Upper lobe of left lung (tissue), 6 donors: ENCODE data around the gene ANKRD44. TPM values are rescaled to one million over a fixed set of nuclear protein-coding genes. Genes with fewer than 3 reads are reported as not detected.

Experiments used
- ATAC-seq, 2 donors: fragments of 200-7000 bp; cut with Tn5 transposase; one replicate each; pipeline ENCODE4 v1.9.1; 2022; ENCODE audit warnings: mild to moderate bottlenecking in 2 of 2, moderate library complexity in 2 of 2; ENCODE audit not compliant: low FRiP score in 2 of 2
- DNase-seq, 2 donors: peaks; one replicate each; pipeline ENCODE4 v3.0.0-alpha.2; 2019 to 2020
- H3K27ac ChIP-seq, 4 donors: fragments of 200-600 bp; sonication (generic); one replicate each; pipeline ENCODE4 v1.5.1; 2016 to 2019
- H3K27me3 ChIP-seq, 4 donors: fragments of 200-600 bp; sonication (generic); one replicate each; pipeline ENCODE4 v1.5.1; 2017 to 2019
- H3K36me3 ChIP-seq, 4 donors: fragments of 200-600 bp; sonication (generic); one replicate each; pipeline ENCODE4 v1.5.1; 2016 to 2019
- H3K4me1 ChIP-seq, 4 donors: fragments of 200-600 bp; sonication (generic); one replicate each; pipeline ENCODE4 v1.5.1; 2018 to 2019
- H3K4me3 ChIP-seq, 4 donors: fragments of 200-600 bp; sonication (generic); one replicate each; pipeline ENCODE4 v1.5.1; 2017 to 2019; ENCODE audit warnings: mild to moderate bottlenecking in 2 of 4, moderate library complexity in 1 of 4
- H3K9me3 ChIP-seq, 4 donors: fragments of 200-600 bp; sonication (generic); one replicate each; pipeline ENCODE4 v1.5.1; 2018 to 2019
- EP300 ChIP-seq, 4 donors: sonication (generic); formaldehyde crosslinking; IDR thresholded peaks; one replicate each; pipeline ENCODE4 v1.5.1; 2017; ENCODE audit warnings: antibody characterized with exemption in 4 of 4, control low read depth in 2 of 4
- POLR2A ChIP-seq, 4 donors: fragments of 450-650 bp; IDR thresholded peaks; one replicate each; pipeline ENCODE4 v1.5.1; 2016 to 2017; ENCODE audit warnings: antibody characterized with exemption in 4 of 4, mild to moderate bottlenecking in 2 of 4
- POLR2AphosphoS5 ChIP-seq, 2 donors: sonication (generic); formaldehyde crosslinking; IDR thresholded peaks; one replicate each; pipeline ENCODE4 v1.5.1; 2017; ENCODE audit warnings: antibody characterized with exemption in 2 of 2
- WGBS, 2 donors: methylation state at CpG; one replicate each; pipeline ENCODE4 v1.1.5; 2017 to 2018; 5-methylcytosine and 5-hydroxymethylcytosine counted together
- total RNA-seq, 6 donors: library from RNA; depleted of rRNA in 4 of 6; stranded (reverse); fragments of >200 nt in 4 of 6; gene quantifications; one replicate each; pipeline versions ENCODE4 v1.1.0 to v1.2.1, GENCODE V29; 2016 to 2021
- TF ChIP-seq, protein P1 (sequence below), 6 experiments: fragments of 450-650 bp in 4 of 6; fragments of 200-600 bp in 2 of 6; sonication (generic) in 2 of 6; IDR thresholded peaks; one replicate each; pipeline ENCODE4 v1.5.1; 2016 to 2019; ENCODE audit warnings: antibody characterized with exemption in 6 of 6
- donor health status: DM: no; HTN: no; CAD: no; lungs with moderate emphysema.
- donor health status: DM: no; HTN: yes; CAD: no; lungs with severe emphysema.

ANKRD44 gene
- total RNA-seq, 6 donors from 2014 or later, result 41.0 to 91.1 (median 61.7) TPM

DNA sequence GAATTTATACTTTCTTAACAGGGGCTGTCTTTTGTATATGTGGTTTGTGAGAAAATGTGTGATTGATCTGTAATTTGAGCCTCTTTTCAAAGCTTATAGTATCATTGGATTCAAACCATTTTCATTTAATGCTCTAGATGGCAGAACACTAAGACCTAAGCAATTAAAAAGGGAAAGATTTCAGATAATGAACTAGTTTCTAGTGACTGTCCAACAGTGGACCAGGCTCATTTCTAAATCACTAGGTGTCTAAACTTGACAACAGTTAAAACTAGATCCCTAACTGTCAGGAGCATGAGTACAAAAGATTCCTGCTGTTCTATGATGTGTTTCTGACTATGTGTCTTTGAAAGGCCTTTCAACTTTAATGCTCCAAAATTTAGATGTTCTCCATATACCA lies 54.6 kb downstream of the ANKRD44 start:
- no peak overlapping the region for H3K4me3 ChIP-seq
- no peaks in the 10 kb centered on the region for H3K36me3 ChIP-seq
- H3K27me3 ChIP-seq, result no peaks in the 10 kb centered on the region
- no peaks in the 10 kb centered on the region for H3K9me3 ChIP-seq
- peak overlapping the region; percentile 55 to 84 (median 76) for H3K27ac ChIP-seq
- no peak for TF ChIP-seq EP300 (IDR thresholded peaks at IDR 0.05)
- TF ChIP-seq, protein P1, sequence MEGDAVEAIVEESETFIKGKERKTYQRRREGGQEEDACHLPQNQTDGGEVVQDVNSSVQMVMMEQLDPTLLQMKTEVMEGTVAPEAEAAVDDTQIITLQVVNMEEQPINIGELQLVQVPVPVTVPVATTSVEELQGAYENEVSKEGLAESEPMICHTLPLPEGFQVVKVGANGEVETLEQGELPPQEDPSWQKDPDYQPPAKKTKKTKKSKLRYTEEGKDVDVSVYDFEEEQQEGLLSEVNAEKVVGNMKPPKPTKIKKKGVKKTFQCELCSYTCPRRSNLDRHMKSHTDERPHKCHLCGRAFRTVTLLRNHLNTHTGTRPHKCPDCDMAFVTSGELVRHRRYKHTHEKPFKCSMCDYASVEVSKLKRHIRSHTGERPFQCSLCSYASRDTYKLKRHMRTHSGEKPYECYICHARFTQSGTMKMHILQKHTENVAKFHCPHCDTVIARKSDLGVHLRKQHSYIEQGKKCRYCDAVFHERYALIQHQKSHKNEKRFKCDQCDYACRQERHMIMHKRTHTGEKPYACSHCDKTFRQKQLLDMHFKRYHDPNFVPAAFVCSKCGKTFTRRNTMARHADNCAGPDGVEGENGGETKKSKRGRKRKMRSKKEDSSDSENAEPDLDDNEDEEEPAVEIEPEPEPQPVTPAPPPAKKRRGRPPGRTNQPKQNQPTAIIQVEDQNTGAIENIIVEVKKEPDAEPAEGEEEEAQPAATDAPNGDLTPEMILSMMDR (IDR thresholded peaks at IDR 0.05), result no peak
- TF ChIP-seq POLR2AphosphoS5 (IDR thresholded peaks at IDR 0.05), result no peak
- TF ChIP-seq POLR2A (IDR thresholded peaks at IDR 0.05), result no peak
- DNase-seq, result no peak
- H3K4me1 ChIP-seq, result peaks cover 29 to 45% (median 40%) of the 10 kb centered on the region in 4 donors
- ATAC-seq, result no peak

DNA sequence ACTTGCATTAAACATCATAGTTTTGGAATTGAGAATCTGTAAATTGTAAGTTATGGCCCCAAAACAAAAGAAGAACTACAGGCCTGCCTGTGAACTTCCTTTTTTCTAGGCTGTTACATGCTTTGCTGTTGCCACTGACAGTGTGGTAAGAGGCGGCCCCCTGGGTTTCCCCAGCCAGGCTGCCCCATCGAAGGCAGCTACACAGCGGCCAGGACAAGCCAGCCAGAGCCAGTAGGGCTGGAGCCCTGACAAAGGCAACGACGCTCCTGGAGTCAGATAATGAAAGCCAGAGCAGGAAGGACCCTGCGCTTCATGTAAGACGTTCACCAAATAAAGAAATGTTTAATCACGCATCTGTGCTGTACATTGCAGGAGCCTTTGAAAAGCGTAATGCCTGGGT lies 55.0 kb downstream of the ANKRD44 start:
- H3K36me3 ChIP-seq, result no peaks in the 10 kb centered on the region
- peaks cover 29 to 45% (median 40%) of the 10 kb centered on the region in 4 donors for H3K4me1 ChIP-seq
- ATAC-seq (peak; percentile 90 to 94), DNase-seq (peak; percentile 75 to 89)
- H3K4me3 ChIP-seq, result no peak overlapping the region
- TF ChIP-seq POLR2A (IDR thresholded peaks at IDR 0.05), result peak in 1 of 4 donors; percentile 44
- TF ChIP-seq POLR2AphosphoS5 (IDR thresholded peaks at IDR 0.05), result peak in 1 of 2 donors; percentile 14
- TF ChIP-seq, protein P1 (IDR thresholded peaks at IDR 0.05), result no peak
- H3K27me3 ChIP-seq, result no peaks in the 10 kb centered on the region
- WGBS, 2 donors, result 29 to 36% methylated on average over 9 of the region's 9 CpGs
- H3K9me3 ChIP-seq, result no peaks in the 10 kb centered on the region
- peak overlapping the region; percentile 55 to 84 (median 76) for H3K27ac ChIP-seq

DNA sequence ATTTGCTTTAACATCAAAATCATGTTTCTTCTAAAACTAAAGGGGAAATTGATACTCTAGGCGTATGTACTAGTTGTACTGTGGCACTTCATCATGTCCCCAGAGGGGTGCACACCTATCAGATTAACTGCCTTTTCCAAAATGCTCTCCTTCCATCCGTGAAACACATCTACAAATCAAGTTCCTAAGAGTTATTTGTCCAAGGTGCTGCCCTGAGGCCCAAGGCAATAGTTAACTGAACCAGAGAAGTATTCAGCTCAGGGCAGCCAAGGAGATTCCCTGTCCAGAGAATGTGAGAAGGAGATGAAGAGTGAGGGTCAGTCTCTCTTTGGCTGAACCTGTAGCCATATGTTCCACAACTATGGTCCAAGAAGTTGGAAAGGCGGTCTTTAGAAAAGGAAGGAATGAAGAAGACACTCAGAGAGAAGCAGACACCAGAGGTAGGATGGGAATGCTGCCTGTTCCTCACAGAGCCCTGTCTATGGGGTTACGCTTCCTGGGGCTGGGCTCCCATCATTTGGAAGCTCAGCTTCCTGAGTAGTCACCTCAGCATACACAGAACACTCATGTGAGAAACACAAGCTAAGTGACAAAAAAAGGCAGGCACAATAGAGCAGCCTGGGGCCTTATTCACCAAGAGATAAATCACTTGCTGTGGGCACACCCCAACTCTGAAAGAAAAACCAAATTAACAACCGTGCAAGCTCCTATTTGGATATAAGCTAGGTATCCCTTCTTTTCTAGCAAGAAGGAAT lies 55.6 kb downstream of the ANKRD44 start:
- WGBS, 2 donors, result 64 to 76% methylated on average over 5 of the region's 5 CpGs
- peak; percentile 40 to 51 for ATAC-seq
- H3K27ac ChIP-seq, result peak overlapping the region; percentile 55 to 84 (median 76)

DNA sequence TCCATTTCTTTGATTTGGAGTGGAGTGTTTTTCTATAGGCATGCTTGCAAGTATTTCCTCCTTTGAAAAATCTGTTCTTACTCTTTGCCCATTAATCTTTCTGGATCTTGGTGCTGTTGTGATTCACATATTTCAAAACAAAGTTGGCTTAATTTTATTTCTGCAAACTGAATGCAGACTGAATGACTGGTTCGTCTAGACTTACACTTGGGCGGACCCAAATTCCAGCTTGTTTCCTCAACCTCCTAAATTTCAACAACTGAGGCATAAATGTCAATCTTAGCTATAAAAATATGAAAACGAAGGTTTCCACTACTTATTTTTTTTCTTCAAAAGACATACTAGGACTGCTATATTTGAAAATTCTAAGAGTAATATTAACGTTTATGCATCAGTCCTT lies 59.0 kb downstream of the ANKRD44 start:
- Histone ChIP-seq H3K4me1 (peaks cover 23 to 43% (median 28%) of the 10 kb centered on the region in 4 donors), H3K27me3 (no peaks in the 10 kb centered on the region), H3K9me3 (no peaks in the 10 kb centered on the region), H3K4me3 (no peak overlapping the region), H3K36me3 (no peaks in the 10 kb centered on the region), H3K27ac (no peak overlapping the region)
- 71 to 77% methylated on average over 4 of the region's 4 CpGs for WGBS, 2 donors
- no peak for DNase-seq
- no peak for ATAC-seq
- TF ChIP-seq POLR2AphosphoS5 (IDR thresholded peaks at IDR 0.05) (no peak), POLR2A (IDR thresholded peaks at IDR 0.05) (no peak), EP300 (IDR thresholded peaks at IDR 0.05) (no peak)
- TF ChIP-seq, protein P1 (IDR thresholded peaks at IDR 0.05), result no peak

More for the DNA sequence above, 55.6 kb downstream of the ANKRD44 start:
- Histone ChIP-seq H3K4me3 (no peak overlapping the region), H3K4me1 (peaks cover 29 to 47% (median 40%) of the 10 kb centered on the region in 4 donors), H3K27me3 (no peaks in the 10 kb centered on the region), H3K9me3 (no peaks in the 10 kb centered on the region), H3K36me3 (no peaks in the 10 kb centered on the region)
- no peak for DNase-seq
- TF ChIP-seq, protein P1 (IDR thresholded peaks at IDR 0.05), result no peak
- TF ChIP-seq EP300 (IDR thresholded peaks at IDR 0.05), result no peak
- TF ChIP-seq POLR2A (IDR thresholded peaks at IDR 0.05), result no peak
- no peak for TF ChIP-seq POLR2AphosphoS5 (IDR thresholded peaks at IDR 0.05)

DNA sequence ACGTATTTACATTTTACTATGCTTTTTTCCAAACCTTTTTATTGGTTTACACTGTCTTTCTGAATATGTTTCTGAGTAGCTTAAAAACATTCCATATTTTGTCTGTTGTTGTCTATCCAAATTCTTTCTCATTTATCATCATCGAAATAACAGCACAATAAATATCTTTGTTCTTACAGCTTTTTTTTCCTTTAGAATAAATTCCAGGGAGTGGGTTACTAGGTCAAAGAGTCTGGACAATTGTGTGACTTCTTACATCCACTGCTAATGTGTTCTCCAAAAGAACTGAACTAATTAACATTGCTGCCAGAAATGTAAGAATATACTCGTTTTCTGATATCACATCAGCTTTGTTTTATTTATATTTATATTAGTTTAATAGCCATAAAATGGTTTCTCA lies 59.4 kb downstream of the ANKRD44 start:
- Histone ChIP-seq H3K9me3 (no peaks in the 10 kb centered on the region), H3K27ac (no peak overlapping the region), H3K36me3 (no peaks in the 10 kb centered on the region), H3K4me1 (peaks cover 19 to 41% (median 23%) of the 10 kb centered on the region in 4 donors), H3K4me3 (no peak overlapping the region), H3K27me3 (no peaks in the 10 kb centered on the region)
- ATAC-seq (no peak), DNase-seq (no peak)
- TF ChIP-seq POLR2A (IDR thresholded peaks at IDR 0.05) (no peak), EP300 (IDR thresholded peaks at IDR 0.05) (no peak), POLR2AphosphoS5 (IDR thresholded peaks at IDR 0.05) (no peak)
- TF ChIP-seq, protein P1 (IDR thresholded peaks at IDR 0.05), result no peak
- 70 to 74% methylated on average over 3 of the region's 3 CpGs for WGBS, 2 donors
